OCI-M2 (cell line): Measurements from ENCODE around the gene OBP2A.

Source experiments
- DNase-seq: peaks from one replicate; lab custom pipeline; 2025; ENCODE audit not compliant: unreplicated experiment; lab: John Stamatoyannopoulos, UW

Gene OBP2A

DNA sequence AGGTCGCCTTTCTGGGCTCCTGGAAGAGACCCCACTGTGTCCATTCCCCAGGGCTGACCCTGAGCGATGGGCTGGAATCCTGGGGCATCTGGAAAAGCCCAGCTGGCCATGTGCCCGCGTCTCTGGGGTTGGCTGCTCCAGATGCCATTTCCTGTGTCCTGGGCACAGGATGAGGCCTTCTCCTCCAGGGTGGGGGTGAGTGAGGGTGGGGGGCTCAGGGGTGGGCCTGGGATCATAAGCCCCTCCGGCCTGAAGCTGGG lies 46.3 kb downstream of the OBP2A start:
- DNase-seq, result no peak

DNA sequence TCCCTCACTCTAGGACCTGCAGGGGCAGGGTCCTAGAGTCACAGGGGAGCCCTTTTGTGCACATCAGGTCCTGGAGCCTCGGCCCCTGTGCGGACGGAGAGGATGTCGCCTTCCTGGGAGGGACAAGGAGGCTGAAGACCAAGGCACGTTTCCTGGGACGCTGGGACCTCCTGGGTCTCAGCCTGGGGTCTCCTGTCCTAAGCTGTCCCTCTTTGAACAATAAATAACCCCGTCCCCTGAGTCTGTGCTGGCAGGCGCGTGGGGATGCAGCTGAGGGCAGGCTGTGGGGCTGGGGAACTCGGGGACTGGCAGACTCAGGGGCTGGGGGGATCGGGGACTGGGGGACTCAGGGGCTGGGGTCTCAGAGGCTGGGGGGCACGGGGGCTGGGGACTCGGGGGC lies 46.7 kb downstream of the OBP2A start:
- DNase-seq, result no peak

DNA sequence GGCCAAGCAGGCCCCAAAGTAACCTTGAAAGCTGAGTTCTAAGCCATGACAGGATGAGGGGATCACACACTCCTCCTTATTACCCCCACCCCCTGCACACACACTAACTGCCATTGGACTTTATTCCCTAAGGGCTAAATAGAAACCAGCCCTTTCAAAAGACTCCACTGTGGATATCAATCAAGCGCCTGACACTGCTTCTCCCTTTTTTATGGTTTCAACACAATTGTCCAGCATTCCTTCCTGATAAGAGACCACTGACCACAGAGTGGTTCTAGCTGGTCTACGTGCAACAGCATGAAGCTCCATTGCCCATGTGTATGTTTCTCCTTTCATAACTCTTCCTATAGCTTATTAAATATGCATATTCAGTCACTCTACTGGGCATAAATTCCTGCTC lies 50.3 kb downstream of the OBP2A start:
- no peak for DNase-seq
